ENCODE results near the gene SLC24A3. TPM values are rescaled to one million over a fixed set of nuclear protein-coding genes. Genes with fewer than 3 reads are reported as not detected.

Gene SLC24A3
- total and polyA plus RNA-seq, 2 experiments from 2014 or later, result not detected

DNA sequence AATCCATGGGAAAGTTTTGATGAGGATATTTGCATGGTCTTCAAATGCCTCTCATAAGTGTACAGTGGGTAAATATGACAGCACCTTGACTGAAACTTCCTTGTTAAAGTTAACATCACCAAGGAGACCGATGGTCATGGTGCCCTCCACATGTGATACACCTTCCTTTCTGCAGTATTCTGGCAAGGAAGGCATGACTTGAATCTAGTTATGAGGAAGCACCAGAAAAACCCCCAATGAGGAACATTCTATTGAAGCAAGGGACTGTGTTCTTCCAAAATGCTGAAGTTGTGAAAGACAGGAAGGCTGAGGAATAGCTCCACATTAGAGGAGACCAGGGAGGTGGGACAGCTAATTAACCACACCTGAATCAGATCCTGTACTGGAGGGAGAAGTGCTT lies 118.3 kb downstream of the SLC24A3 start:
- Histone ChIP-seq H3K4me1 (ENCODE audit: insufficient read depth) (no peaks in the 10 kb centered on the region), H3F3A (ENCODE audit: insufficient read depth) (no peaks in the 10 kb centered on the region), H2AFZ (no peak overlapping the region), H3K79me2 (ENCODE audit: insufficient read depth) (no peaks in the 10 kb centered on the region), H3K27me3 (replicated peaks; ENCODE audit: insufficient read depth) (no peaks in the 10 kb centered on the region), H3K4me3 (no peak overlapping the region), H3K4me2 (ENCODE audit: unreplicated experiment) (no peak overlapping the region), H3K9me2 (ENCODE audit: insufficient read depth) (no peaks in the 10 kb centered on the region), H3K36me3 (ENCODE audit: low read depth) (no peaks in the 10 kb centered on the region), H4K20me1 (ENCODE audit: insufficient read depth) (no peaks in the 10 kb centered on the region), H3K9me3 (ENCODE audit: low read depth) (no peaks in the 10 kb centered on the region), H3K9ac (no peak overlapping the region), H3K27ac (no peak overlapping the region)
- DNase-seq, result no peak
- in situ Hi-C loops (cut with MboI), result no loop called here
- 42 to 52% methylated on average over 1 of the region's 1 CpG for WGBS, 2 experiments (ENCODE audit: low coverage in 1 of 2, low lambda C conversion rate in 2 of 2, missing lambda C conversion rate in 2 of 2)
- TF ChIP-seq EZH2 (IDR thresholded peaks at IDR 0.05; ENCODE audit: insufficient read depth, poor library complexity, severe bottlenecking) (no peak), EZH2phosphoT487 (IDR thresholded peaks at IDR 0.05; ENCODE audit: insufficient read depth, low read depth) (no peak)

DNA sequence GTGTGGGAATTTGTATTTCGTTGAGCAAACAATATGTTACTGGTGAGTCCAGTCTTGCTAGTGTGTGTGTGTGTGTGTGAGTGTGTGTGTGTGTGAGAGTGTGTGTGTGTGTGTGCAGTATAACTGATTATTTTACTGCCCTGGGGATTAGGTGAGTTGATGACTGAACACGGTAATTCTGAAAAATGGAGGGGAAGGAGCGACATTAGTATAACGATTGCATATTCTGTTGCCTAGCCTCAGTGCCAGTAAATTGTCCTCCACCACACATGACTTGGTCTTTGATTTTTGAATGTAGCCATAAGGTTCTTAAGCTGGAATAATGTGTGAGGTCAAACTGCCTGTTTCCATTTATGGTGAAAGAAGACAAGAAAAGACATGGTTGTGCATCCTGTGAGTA lies 121.1 kb downstream of the SLC24A3 start:
- Histone ChIP-seq H3K9ac (no peak overlapping the region), H2AFZ (no peak overlapping the region), H3K9me2 (ENCODE audit: insufficient read depth) (no peaks in the 10 kb centered on the region), H3K79me2 (ENCODE audit: insufficient read depth) (no peaks in the 10 kb centered on the region), H3K4me3 (no peak overlapping the region), H3K4me2 (ENCODE audit: unreplicated experiment) (no peak overlapping the region), H3K27ac (no peak overlapping the region), H3K27me3 (replicated peaks; ENCODE audit: insufficient read depth) (no peaks in the 10 kb centered on the region), H4K20me1 (ENCODE audit: insufficient read depth) (no peaks in the 10 kb centered on the region), H3K4me1 (ENCODE audit: insufficient read depth) (no peaks in the 10 kb centered on the region), H3K9me3 (ENCODE audit: low read depth) (no peaks in the 10 kb centered on the region), H3K36me3 (ENCODE audit: low read depth) (no peaks in the 10 kb centered on the region), H3F3A (ENCODE audit: insufficient read depth) (no peaks in the 10 kb centered on the region)
- in situ Hi-C loops (cut with MboI), result no loop called here
- DNase-seq, result no peak
- no peak for TF ChIP-seq EZH2 (IDR thresholded peaks at IDR 0.05; ENCODE audit: insufficient read depth, poor library complexity, severe bottlenecking)
- TF ChIP-seq EZH2phosphoT487 (IDR thresholded peaks at IDR 0.05; ENCODE audit: insufficient read depth, low read depth), result no peak
- 67 to 73% methylated on average over 4 of the region's 4 CpGs for WGBS, 2 experiments (ENCODE audit: low coverage in 1 of 2, low lambda C conversion rate in 2 of 2, missing lambda C conversion rate in 2 of 2)

DNA sequence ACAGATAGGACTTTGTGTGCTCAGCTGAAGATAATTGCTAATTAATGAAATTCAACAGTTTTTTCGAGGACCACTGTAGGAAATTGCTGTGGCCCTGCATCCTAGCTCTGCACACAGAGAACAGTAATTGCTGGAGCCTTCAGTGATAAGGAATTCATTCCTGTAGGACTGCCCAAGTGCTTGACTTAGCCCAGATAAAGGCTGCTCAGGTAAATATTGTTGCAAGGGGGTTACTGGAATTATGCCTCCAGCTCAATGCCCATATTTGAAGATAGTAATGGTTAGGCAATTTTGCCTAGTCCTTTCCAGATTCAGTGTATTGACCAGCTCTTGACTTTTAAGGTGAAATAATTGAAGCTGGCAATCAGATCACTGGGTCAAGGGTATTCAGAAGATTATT lies 122.9 kb downstream of the SLC24A3 start:
- Histone ChIP-seq H3K79me2 (ENCODE audit: insufficient read depth) (no peaks in the 10 kb centered on the region), H3F3A (ENCODE audit: insufficient read depth) (no peaks in the 10 kb centered on the region), H3K27ac (no peak overlapping the region), H3K4me2 (ENCODE audit: unreplicated experiment) (no peak overlapping the region), H3K9me2 (ENCODE audit: insufficient read depth) (no peaks in the 10 kb centered on the region), H3K36me3 (ENCODE audit: low read depth) (no peaks in the 10 kb centered on the region), H2AFZ (no peak overlapping the region), H3K9me3 (ENCODE audit: low read depth) (no peaks in the 10 kb centered on the region), H3K9ac (no peak overlapping the region), H3K27me3 (replicated peaks; ENCODE audit: insufficient read depth) (no peaks in the 10 kb centered on the region), H3K4me1 (ENCODE audit: insufficient read depth) (no peaks in the 10 kb centered on the region), H3K4me3 (no peak overlapping the region), H4K20me1 (ENCODE audit: insufficient read depth) (no peaks in the 10 kb centered on the region)
- TF ChIP-seq EZH2 (IDR thresholded peaks at IDR 0.05; ENCODE audit: insufficient read depth, poor library complexity, severe bottlenecking) (no peak), EZH2phosphoT487 (IDR thresholded peaks at IDR 0.05; ENCODE audit: insufficient read depth, low read depth) (no peak)
- 0 to 18% methylated on average over 1 of the region's 1 CpG for WGBS, 2 experiments (ENCODE audit: low coverage in 1 of 2, low lambda C conversion rate in 2 of 2, missing lambda C conversion rate in 2 of 2)
- in situ Hi-C loops (cut with MboI), result no loop called here
- DNase-seq, result no peak

DNA sequence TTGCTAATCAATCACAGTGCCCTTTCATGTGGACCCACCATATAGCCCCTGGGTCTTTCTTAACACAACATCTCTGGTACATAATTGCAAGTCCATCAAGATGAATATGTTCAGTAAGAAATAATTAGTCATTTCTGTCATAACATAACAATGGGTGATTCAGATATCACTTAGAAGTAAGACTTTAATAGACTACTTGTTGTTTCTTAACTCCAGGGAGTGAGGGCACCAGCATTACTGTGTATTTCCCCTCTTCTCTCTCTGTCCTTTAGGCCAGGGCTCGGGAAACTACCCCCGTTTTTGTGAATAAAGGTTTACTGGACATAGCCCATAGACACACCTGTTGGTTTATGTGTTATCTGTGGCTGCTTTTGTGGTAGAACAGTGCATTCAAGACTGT lies 123.5 kb downstream of the SLC24A3 start:
- DNase-seq, result no peak
- Histone ChIP-seq H3K9me2 (ENCODE audit: insufficient read depth) (no peaks in the 10 kb centered on the region), H3K36me3 (ENCODE audit: low read depth) (no peaks in the 10 kb centered on the region), H3F3A (ENCODE audit: insufficient read depth) (no peaks in the 10 kb centered on the region), H3K79me2 (ENCODE audit: insufficient read depth) (no peaks in the 10 kb centered on the region), H3K4me1 (ENCODE audit: insufficient read depth) (no peaks in the 10 kb centered on the region), H3K9me3 (ENCODE audit: low read depth) (no peaks in the 10 kb centered on the region), H3K4me3 (no peak overlapping the region), H3K27ac (no peak overlapping the region), H3K27me3 (replicated peaks; ENCODE audit: insufficient read depth) (no peaks in the 10 kb centered on the region), H3K4me2 (ENCODE audit: unreplicated experiment) (no peak overlapping the region), H2AFZ (no peak overlapping the region), H4K20me1 (ENCODE audit: insufficient read depth) (no peaks in the 10 kb centered on the region), H3K9ac (no peak overlapping the region)
- 15 to 47% methylated on average over 2 of the region's 2 CpGs for WGBS, 2 experiments (ENCODE audit: low coverage in 1 of 2, low lambda C conversion rate in 2 of 2, missing lambda C conversion rate in 2 of 2)
- no peak for TF ChIP-seq EZH2 (IDR thresholded peaks at IDR 0.05; ENCODE audit: insufficient read depth, poor library complexity, severe bottlenecking)
- TF ChIP-seq EZH2phosphoT487 (IDR thresholded peaks at IDR 0.05; ENCODE audit: insufficient read depth, low read depth), result no peak
- in situ Hi-C loops (cut with MboI), result no loop called here

- Histone ChIP-seq H3K4me2 (ENCODE audit: unreplicated experiment) (no peak overlapping the region), H3K4me3 (no peak overlapping the region), H3K27ac (no peak overlapping the region), H3K9me2 (ENCODE audit: insufficient read depth) (no peaks in the 10 kb centered on the region), H3K79me2 (ENCODE audit: insufficient read depth) (no peaks in the 10 kb centered on the region), H4K20me1 (ENCODE audit: insufficient read depth) (no peaks in the 10 kb centered on the region), H3K9me3 (ENCODE audit: low read depth) (no peaks in the 10 kb centered on the region), H3K9ac (no peak overlapping the region), H3K27me3 (replicated peaks; ENCODE audit: insufficient read depth) (no peaks in the 10 kb centered on the region), H2AFZ (no peak overlapping the region), H3K4me1 (ENCODE audit: insufficient read depth) (no peaks in the 10 kb centered on the region), H3F3A (ENCODE audit: insufficient read depth) (no peaks in the 10 kb centered on the region), H3K36me3 (ENCODE audit: low read depth) (no peaks in the 10 kb centered on the region)
- DNase-seq, result no peak
- 51 to 53% methylated on average over 5 to 7 of the region's 7 CpGs for WGBS, 2 experiments (ENCODE audit: low coverage in 1 of 2, low lambda C conversion rate in 2 of 2, missing lambda C conversion rate in 2 of 2)
- in situ Hi-C loops (cut with MboI), result no loop called here
- TF ChIP-seq EZH2 (IDR thresholded peaks at IDR 0.05; ENCODE audit: insufficient read depth, poor library complexity, severe bottlenecking), result no peak
- TF ChIP-seq EZH2phosphoT487 (IDR thresholded peaks at IDR 0.05; ENCODE audit: insufficient read depth, low read depth), result no peak
Measured at GRCh38 chr20:19336631-19337030, 124.2 kb downstream of the SLC24A3 start.
